Hindlimb muscle (tissue), 1 donor: ENCODE measurements around the gene CPSF4. TPM values are rescaled to one million over a fixed set of nuclear protein-coding genes. Genes with fewer than 3 reads are reported as not detected.
"Not testable (repeated sequence)": the region's sequence is repeated elsewhere in the genome, so short reads cannot be mapped to it uniquely, and the experiment has no call there.

Source experiments
- DNase-seq: peaks from one replicate; pipeline ENCODE4 v3.0.0-alpha.2; 2013
- polyA plus RNA-seq: library from polyadenylated mRNA; unstranded; fragments of 120-200 nt; gene quantifications from one replicate; pipeline ENCODE4 v1.2.1, GENCODE V29; 2013; ENCODE audit not compliant: insufficient read length

The CPSF4 gene
- polyA plus RNA-seq, 1 donor = 38.0 TPM

- DNase-seq = no peak
Observed at GRCh38 chr7:99497766-99498545, 59.2 kb downstream of the CPSF4 start.

- DNase-seq = no peak
Observed at GRCh38 chr7:99498546-99498944, 59.8 kb downstream of the CPSF4 start.

GRCh38 chr7:99499371-99499720 lies 60.6 kb downstream of the CPSF4 start:
- peak; percentile 10 for DNase-seq

GRCh38 chr7:99499721-99500636 lies 61.2 kb downstream of the CPSF4 start, which contains the start of gene ZNF394:
ZNF394 (minus strand) TSS chr7:99500281; CDS start chr7:99500093, 188 bp downstream.
- DNase-seq = peak; percentile 94

GRCh38 chr7:99500637-99501009 lies 61.9 kb downstream of the CPSF4 start:
- DNase-seq = no peak

GRCh38 chr7:99501236-99501635 lies 62.5 kb downstream of the CPSF4 start:
- not testable (repeated sequence) for DNase-seq

GRCh38 chr7:99504281-99504602 lies 65.5 kb downstream of the CPSF4 start:
- DNase-seq = no peak

GRCh38 chr7:99504603-99505323 lies 66.0 kb downstream of the CPSF4 start, which contains the start of gene ZKSCAN5:
ZKSCAN5 (plus strand) TSS chr7:99504662; CDS start chr7:99506045, 1,383 bp downstream.
- DNase-seq = peak; percentile 97

GRCh38 chr7:99505324-99505662 lies 66.5 kb downstream of the CPSF4 start:
- DNase-seq = no peak

Other genes with a start within 250 kb of the CPSF4 start
- gene KPNA7, start 230.8 kb upstream of the CPSF4 start, polyA plus RNA-seq = not detected
- gene MYH16, start 166.1 kb upstream of the CPSF4 start, polyA plus RNA-seq = 0.08 TPM
- gene ARPC1A, start 113.0 kb upstream of the CPSF4 start, polyA plus RNA-seq = 59.5 TPM
- 48.9 TPM for gene ARPC1B, start 64.2 kb upstream of the CPSF4 start, polyA plus RNA-seq
- gene PDAP1, start 30.3 kb upstream of the CPSF4 start, polyA plus RNA-seq = 119 TPM
- 77.2 TPM for gene BUD31, start 30.0 kb upstream of the CPSF4 start, polyA plus RNA-seq
- gene PTCD1, start 145 bp upstream of the CPSF4 start, polyA plus RNA-seq = 3.8 TPM
- gene ATP5MF, start 27.2 kb downstream of the CPSF4 start, polyA plus RNA-seq = 369 TPM
- gene ZNF789, start 33.9 kb downstream of the CPSF4 start, polyA plus RNA-seq = 32.1 TPM
- gene ZNF394, start 61.3 kb downstream of the CPSF4 start, polyA plus RNA-seq = 10.4 TPM
- gene ZKSCAN5, start 65.7 kb downstream of the CPSF4 start, polyA plus RNA-seq = 10.2 TPM
- gene FAM200A, start 113.2 kb downstream of the CPSF4 start, polyA plus RNA-seq = 8.9 TPM
- 42.0 TPM for gene ZNF655, start 119.7 kb downstream of the CPSF4 start, polyA plus RNA-seq
- 0.94 TPM for gene TMEM225B, start 159.3 kb downstream of the CPSF4 start, polyA plus RNA-seq
- gene ZSCAN25, start 178.0 kb downstream of the CPSF4 start, polyA plus RNA-seq = 11.0 TPM
- 1.0 TPM for gene CYP3A5, start 241.1 kb downstream of the CPSF4 start, polyA plus RNA-seq